SK-N-SH (cell line): ENCODE results near the gene YPEL3.

Experiments used
- EZH2phosphoT487 ChIP-seq: fragments of 200-600 bp; sonication (generic); IDR thresholded peaks from 2 replicates; pipeline ENCODE4 v1.6.1; 2017; ENCODE audit warnings: low read depth, mixed run types, mild to moderate bottlenecking, antibody characterized with exemption, moderate library complexity, borderline replicate concordance
- GATA2 ChIP-seq: sonication (generic); formaldehyde crosslinking; IDR thresholded peaks from 2 replicates; pipeline ENCODE4 v1.5.0; 2020; ENCODE audit warnings: mild to moderate bottlenecking, missing genetic modification reagents

DNA sequence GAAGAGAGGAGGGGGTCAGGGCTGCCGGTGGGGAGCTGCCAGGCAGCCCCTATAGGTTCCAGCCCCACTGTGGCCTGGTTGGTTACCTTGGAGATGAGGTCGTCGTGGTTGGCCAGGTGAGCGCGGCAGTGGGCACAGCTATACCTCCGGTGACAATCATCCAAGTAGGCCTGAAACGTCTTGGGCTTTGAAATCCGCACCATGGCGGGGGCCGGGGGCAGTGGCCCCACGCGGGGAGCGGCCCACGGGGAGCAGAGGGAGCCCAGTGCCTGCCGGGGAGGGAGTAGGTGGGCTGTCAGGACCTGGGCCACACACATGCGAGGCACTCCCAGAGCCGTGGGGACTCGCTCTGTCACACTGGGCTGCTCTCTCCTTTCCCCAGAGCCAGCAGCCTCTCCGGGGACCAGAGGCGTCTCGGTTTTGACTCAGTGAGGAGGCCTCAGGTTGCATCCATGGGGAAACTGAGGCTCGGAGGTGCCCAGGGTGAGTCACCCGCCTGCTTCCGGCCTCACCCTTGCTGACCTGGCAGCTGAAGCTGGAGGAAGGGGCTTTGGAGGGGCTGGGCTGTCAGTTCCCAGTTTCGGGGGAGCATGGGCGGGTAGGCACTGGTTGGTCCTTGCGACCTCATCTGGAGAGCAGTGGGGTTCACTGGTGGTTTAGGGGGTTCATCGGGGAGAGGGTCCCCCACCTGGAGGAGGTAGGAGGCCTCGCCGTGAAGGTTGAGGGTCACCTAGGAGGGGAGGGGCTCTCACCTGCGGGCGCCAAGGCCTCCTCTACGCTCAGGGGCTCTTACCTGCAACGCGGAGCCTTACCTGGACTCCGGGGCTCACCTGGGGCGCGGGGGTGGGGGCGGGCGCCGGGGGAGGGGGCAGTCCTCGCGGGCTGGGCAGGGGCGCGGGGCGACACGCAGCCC is 591 bp downstream of the YPEL3 start:
- TF ChIP-seq EZH2phosphoT487 (no peak), GATA2 (CRISPR knock-in tag) (no peak)
